ENCODE data around the gene ZNF750.

Gene ZNF750

GRCh38 chr17:82872591-82873520 lies 33.0 kb upstream of the ZNF750 start:
- no peak for DNase-seq (ENCODE audit: low spot score)

GRCh38 chr17:82871776-82872561 lies 32.1 kb upstream of the ZNF750 start:
- no peak for DNase-seq (ENCODE audit: low spot score)

- no peak for DNase-seq (ENCODE audit: low spot score)
Measured at GRCh38 chr17:82871056-82871775, 31.4 kb upstream of the ZNF750 start.

- DNase-seq (ENCODE audit: low spot score) = no peak
Measured at GRCh38 chr17:82870541-82870940, 30.7 kb upstream of the ZNF750 start.

GRCh38 chr17:82870091-82870491 lies 30.3 kb upstream of the ZNF750 start:
- no peak for DNase-seq (ENCODE audit: low spot score)

GRCh38 chr17:82869536-82869935 lies 29.7 kb upstream of the ZNF750 start:
- no peak for DNase-seq (ENCODE audit: low spot score)

GRCh38 chr17:82868715-82869131 lies 28.9 kb upstream of the ZNF750 start:
- no peak for DNase-seq (ENCODE audit: low spot score)

- DNase-seq (ENCODE audit: low spot score) = no peak
Measured at GRCh38 chr17:82867763-82868325, 28.0 kb upstream of the ZNF750 start.

GRCh38 chr17:82866590-82867191 lies 26.9 kb upstream of the ZNF750 start:
- DNase-seq (ENCODE audit: low spot score) = no peak

- DNase-seq (ENCODE audit: low spot score) = no peak
Measured at GRCh38 chr17:82865774-82866395, 26.1 kb upstream of the ZNF750 start.

- no peak for DNase-seq (ENCODE audit: low spot score)
Measured at GRCh38 chr17:82865274-82865673, 25.5 kb upstream of the ZNF750 start.

- DNase-seq (ENCODE audit: low spot score) = no peak
Measured at GRCh38 chr17:82864713-82865248, 25.0 kb upstream of the ZNF750 start.

GRCh38 chr17:82863941-82864712 lies 24.3 kb upstream of the ZNF750 start:
- DNase-seq (ENCODE audit: low spot score) = no peak

- DNase-seq (ENCODE audit: low spot score) = no peak
Measured at GRCh38 chr17:82863383-82863940, 23.6 kb upstream of the ZNF750 start.

- DNase-seq (ENCODE audit: low spot score) = no peak
Measured at GRCh38 chr17:82862737-82863382, 23.0 kb upstream of the ZNF750 start.

- no peak for DNase-seq (ENCODE audit: low spot score)
Measured at GRCh38 chr17:82862191-82862590, 22.4 kb upstream of the ZNF750 start.

- DNase-seq (ENCODE audit: low spot score) = no peak
Measured at GRCh38 chr17:82861393-82861775, 21.6 kb upstream of the ZNF750 start.

GRCh38 chr17:82860606-82861392 lies 21.0 kb upstream of the ZNF750 start:
- DNase-seq (ENCODE audit: low spot score) = no peak
